NCI-H1436 (cell line): ENCODE measurements around the gene CCDC71L.

Experiments used
- DNase-seq: peaks from one replicate; lab custom pipeline; 2025; lab: John Stamatoyannopoulos, UW

The CCDC71L gene

GRCh38 chr7:106625678-106626301, 35.2 kb downstream of the CCDC71L start:
- no peak for DNase-seq

DNA sequence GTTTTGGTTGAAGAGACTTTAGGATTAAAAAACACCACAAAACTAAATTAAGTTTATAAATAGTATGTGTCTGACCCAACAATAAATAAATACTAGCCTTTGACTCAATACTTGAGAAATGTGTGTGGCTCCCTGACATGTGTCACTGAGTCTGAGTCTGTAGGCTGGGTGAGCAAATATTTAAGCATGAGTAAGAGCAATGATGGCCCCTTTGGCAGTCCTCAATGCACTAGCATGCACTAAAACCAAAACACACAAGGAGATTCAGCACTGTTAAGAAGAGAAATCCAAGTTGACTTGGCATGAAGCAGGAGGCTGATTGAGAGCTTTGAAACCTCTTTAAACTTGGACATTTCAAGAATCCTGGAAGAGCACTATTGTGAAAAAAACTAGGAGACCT, 37.1 kb downstream of the CCDC71L start:
- DNase-seq, result no peak

GRCh38 chr7:106623315-106623660, 37.7 kb downstream of the CCDC71L start:
- DNase-seq, result no peak

GRCh38 chr7:106622654-106623314, 38.2 kb downstream of the CCDC71L start:
- DNase-seq, result no peak

DNA sequence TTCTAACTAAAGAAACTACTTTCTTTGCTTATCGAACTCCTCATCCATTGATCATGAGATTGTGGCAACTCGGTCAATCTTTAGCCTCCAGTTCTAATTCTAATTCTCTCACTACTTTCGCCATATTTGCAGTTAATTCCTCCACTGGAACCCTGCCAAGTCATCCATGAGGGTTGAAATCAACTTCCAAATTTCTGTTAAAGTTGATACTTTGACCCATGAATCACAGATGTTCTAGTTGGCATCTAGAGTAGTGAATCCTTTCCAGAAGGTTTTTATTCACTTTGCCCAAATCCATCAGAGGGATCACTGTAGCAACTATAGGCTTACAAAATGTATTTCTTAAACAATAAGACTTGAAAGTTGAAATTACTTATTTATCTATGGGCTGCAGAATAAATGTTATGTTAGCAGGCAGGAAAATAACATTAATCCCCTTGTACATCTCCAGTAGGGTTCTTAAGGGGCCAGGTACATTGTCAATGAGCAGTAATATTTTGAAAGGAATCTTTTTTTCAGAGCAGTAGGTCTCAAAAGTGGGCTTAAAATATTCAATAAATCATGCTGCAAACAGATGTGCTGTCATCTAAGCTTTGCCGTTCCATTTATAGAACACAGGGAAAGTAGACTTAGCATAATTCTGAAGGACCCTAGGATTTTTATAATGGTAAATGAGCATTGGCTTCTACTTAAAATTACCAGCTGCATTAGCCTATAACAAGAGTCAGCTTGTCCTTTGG, 39.4 kb downstream of the CCDC71L start:
- DNase-seq, result no peak

DNA sequence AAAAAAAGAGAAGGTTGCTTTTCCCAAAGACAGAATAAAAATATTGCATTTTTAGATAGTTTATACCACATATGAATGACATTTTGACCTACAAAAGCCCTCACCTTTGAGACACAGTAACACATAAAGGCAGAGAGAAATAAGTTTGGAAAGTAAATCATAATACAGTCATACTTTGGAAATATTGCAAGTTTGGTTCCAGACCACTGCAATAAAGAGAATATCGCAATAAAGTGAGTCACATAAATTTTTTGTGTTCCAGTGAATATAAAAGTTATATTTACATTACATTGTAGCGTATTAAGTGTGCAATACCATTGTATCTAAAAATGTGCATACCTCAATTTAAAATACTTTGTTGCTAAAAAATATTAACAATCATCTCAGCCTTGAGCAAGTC, 40.3 kb downstream of the CCDC71L start:
- no peak for DNase-seq

- no peak for DNase-seq
Observed at GRCh38 chr7:106620034-106620433, 40.9 kb downstream of the CCDC71L start.

- DNase-seq, result no peak
Observed at GRCh38 chr7:106619213-106619612, 41.7 kb downstream of the CCDC71L start.

GRCh38 chr7:106618480-106618879, 42.5 kb downstream of the CCDC71L start:
- no peak for DNase-seq

DNA sequence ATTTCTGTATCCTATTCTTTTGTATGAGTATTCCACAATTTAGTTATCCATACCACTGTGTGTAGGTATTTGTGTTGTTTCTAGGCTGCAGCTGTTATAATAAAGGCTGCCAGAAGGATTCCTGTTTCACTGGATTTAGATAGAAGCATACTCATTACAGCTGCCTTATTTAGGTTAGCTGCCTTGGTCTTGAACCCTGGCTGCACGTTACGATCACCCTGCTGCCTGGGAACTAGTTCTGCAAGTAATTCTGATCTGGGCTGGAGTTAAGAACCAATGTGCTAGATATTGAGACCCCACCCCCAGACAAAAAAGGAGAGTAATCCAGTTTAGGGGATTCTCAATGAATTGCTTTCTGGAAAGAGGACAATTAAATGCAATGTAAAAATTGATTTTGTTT, 43.1 kb downstream of the CCDC71L start:
- DNase-seq, result no peak

DNA sequence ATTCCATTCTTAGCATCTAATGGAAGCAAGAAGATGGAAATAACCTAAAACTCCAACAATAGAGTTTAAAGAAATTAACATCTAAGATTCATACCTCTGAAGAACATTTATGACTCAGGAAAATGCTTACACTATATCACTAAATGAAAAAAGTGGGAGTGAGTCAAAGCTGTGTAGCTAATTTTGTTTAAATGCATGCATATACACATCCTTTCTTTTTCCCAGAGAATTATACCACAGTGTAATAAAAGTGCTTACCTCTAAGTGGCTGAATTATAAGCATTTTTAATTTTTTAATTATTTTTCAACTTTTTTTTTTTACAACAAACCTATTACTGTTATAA, 44.3 kb downstream of the CCDC71L start:
- no peak for DNase-seq

DNA sequence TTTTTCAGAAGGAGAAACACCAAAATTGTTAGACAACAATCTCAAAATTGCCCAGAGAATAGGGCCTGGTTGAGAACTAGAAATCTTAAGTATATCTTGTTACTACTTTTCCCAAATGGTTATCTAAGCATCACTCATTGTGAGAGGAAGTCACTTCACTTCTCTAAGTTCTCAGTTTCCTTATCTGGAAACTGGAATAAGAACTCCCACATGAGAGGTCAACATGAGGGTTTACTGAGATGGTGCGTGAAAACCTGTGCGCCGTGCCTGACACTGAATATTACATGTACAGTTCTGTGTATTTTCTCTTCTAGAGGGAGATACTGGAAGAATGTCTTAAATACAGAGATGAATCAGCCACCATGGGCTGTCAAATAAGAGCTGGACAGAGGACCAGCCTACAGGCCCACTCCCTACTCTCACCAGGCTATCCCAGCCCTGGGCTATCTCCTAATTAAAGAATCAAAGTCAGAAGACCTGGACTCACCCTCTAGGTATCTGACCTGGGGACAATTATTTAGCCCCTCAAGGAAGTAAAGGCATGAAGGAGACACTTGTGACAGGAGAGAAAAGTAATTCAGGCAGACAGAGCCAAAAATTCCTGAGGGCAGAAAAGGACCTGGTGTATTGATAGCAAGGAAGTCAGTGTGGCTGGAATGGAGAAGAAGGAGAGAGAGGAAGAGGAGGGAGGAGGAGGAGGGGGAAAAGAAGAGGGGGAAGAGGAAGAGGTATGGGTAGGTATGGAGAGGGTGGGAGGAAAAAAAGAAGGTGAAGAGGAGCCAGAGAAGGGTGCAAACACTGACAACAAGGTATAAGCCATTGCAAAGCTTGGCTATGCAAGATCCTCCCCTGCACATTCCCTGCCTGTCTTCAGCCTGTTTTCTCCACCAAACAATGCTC, 44.9 kb downstream of the CCDC71L start:
- DNase-seq, result no peak

- DNase-seq, result no peak
Observed at GRCh38 chr7:106614751-106615150, 46.2 kb downstream of the CCDC71L start.

GRCh38 chr7:106613848-106614560, 47.0 kb downstream of the CCDC71L start:
- DNase-seq, result no peak

DNA sequence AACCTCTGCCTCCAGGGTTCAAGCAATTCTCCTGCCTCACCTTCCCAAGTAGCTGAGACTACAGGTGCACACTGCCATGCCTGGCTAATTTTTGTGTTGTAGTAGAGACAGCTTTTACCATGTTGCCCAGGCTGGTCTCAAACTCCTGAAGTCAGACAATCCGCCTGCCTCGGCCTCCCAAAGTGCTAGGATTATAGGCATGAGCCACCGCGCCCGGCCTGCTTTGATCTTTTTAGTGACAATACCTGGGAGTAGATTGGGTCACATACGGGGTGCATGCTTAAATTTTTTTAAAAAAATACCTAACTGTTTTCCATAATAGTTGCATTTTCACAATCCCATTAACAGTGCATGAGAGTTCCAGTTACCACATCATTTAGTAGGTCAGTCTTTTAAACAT, 47.7 kb downstream of the CCDC71L start:
- DNase-seq, result no peak

DNA sequence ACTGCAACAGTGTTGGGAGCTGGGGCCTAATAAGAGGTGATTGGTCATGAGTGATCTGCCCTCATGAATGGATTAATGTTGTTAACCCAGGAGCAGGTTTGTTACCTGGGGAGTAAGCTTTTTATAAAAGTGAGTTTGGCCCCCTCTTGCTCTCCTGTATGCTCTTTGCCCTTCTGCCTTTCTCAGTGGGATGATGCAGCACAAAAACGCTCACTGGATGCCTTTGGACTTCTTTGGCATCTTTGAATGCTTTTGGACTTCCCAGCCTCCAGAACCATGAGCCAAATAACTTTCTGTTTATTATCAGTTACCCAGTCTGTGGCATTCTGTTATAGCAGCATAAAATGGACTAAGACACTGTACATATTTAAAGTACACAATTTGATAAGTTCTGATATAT, 48.5 kb downstream of the CCDC71L start:
- no peak for DNase-seq

GRCh38 chr7:106611911-106612310, 49.0 kb downstream of the CCDC71L start:
- no peak for DNase-seq

- peak; percentile 53 for DNase-seq
Observed at GRCh38 chr7:106610996-106611886, 49.7 kb downstream of the CCDC71L start.

DNA sequence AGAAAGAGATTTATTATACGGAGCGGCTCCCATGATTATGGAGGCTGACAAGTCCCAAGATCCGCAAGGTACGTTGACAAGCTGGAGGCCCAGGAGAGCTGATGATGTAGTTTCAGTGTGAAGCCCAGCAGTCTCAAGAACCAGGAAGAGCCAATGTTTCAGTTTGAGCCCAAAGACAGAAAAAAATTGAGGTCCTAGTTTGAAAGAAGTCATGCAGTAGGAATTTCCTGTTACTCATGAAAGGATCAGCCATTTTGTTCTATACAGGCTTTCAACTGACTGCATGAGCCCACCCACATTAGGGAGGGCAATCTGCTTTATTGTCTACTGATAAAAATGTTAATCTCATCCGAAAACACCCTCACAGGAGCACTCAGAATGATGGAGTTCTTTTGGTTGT, 51.5 kb downstream of the CCDC71L start:
- no peak for DNase-seq

GRCh38 chr7:106608661-106609060, 52.3 kb downstream of the CCDC71L start:
- no peak for DNase-seq
